Measurements from ENCODE around the gene ST7. TPM values are rescaled to one million over a fixed set of nuclear protein-coding genes. Genes with fewer than 3 reads are reported as not detected.

ST7 gene
- total and polyA plus RNA-seq, 7 experiments from 2014 or later, result 2.1 to 6.4 (median 4.1) TPM

- POLR2A ChIA-PET, result no interaction called here
- H3K4me1 ChIP-seq (ENCODE audit: control insufficient read depth in 2 of 2, insufficient read depth in 2 of 2, low read length in 2 of 2), result no peaks in the 10 kb centered on the region
- intact Hi-C loops (cut with micrococcal nuclease), result no loop called here
- DNase-seq (no peak), ATAC-seq (no peak)
- Mint-ChIP-seq H3K27ac (no peak overlapping the region), H3K27me3 (peaks cover 0 to 2% (median 0%) of the 10 kb centered on the region in 5 donors), H3K4me3 (no peak overlapping the region), H3K36me3 (peaks cover 0 to 16% (median 8%) of the 10 kb centered on the region in 5 donors), H3K9me3 (no peaks in the 10 kb centered on the region), H3K4me1 (no peaks in the 10 kb centered on the region)
- CTCF ChIA-PET, result no interaction called here
- H3K27ac ChIP-seq (ENCODE audit: low read depth, low read length), result no peak overlapping the region
- H3K9me3 ChIP-seq (ENCODE audit: control insufficient read depth in 2 of 3, low read length in 3 of 3), result no peaks in the 10 kb centered on the region
- H3K4me3 ChIP-seq (ENCODE audit: low read length), result no peak overlapping the region
- H3K27me3 ChIP-seq (ENCODE audit: control insufficient read depth in 2 of 2, insufficient read depth in 2 of 2, low read length in 2 of 2), result no peaks in the 10 kb centered on the region
- H3K36me3 ChIP-seq (ENCODE audit: control insufficient read depth in 2 of 3, insufficient read depth in 3 of 3, low read length in 3 of 3), result no peaks in the 10 kb centered on the region
Measured at GRCh38 chr7:117218700-117219099, 265.4 kb downstream of the ST7 start.

- no peak overlapping the region for H3K4me3 ChIP-seq (ENCODE audit: low read length)
- no peaks in the 10 kb centered on the region for H3K9me3 ChIP-seq (ENCODE audit: control insufficient read depth in 2 of 3, low read length in 3 of 3)
- intact Hi-C loops (cut with micrococcal nuclease), result no loop called here
- CTCF ChIA-PET, result no interaction called here
- POLR2A ChIA-PET, result no interaction called here
- Mint-ChIP-seq H3K4me1 (no peaks in the 10 kb centered on the region), H3K4me3 (no peak overlapping the region), H3K9me3 (no peaks in the 10 kb centered on the region), H3K27me3 (peaks cover 0 to 2% (median 0%) of the 10 kb centered on the region in 5 donors), H3K36me3 (peaks cover 0 to 19% (median 9%) of the 10 kb centered on the region in 5 donors), H3K27ac (no peak overlapping the region)
- no peaks in the 10 kb centered on the region for H3K27me3 ChIP-seq (ENCODE audit: control insufficient read depth in 2 of 2, insufficient read depth in 2 of 2, low read length in 2 of 2)
- ATAC-seq, result peak; percentile 26
- no peak overlapping the region for H3K27ac ChIP-seq (ENCODE audit: low read depth, low read length)
- H3K36me3 ChIP-seq (ENCODE audit: control insufficient read depth in 2 of 3, insufficient read depth in 3 of 3, low read length in 3 of 3), result no peaks in the 10 kb centered on the region
- DNase-seq, result no peak
- H3K4me1 ChIP-seq (ENCODE audit: control insufficient read depth in 2 of 2, insufficient read depth in 2 of 2, low read length in 2 of 2), result no peaks in the 10 kb centered on the region
Measured at GRCh38 chr7:117219485-117219884, 266.2 kb downstream of the ST7 start.

GRCh38 chr7:117220836-117221235, 267.5 kb downstream of the ST7 start:
- no peaks in the 10 kb centered on the region for H3K27me3 ChIP-seq (ENCODE audit: control insufficient read depth in 2 of 2, insufficient read depth in 2 of 2, low read length in 2 of 2)
- H3K9me3 Mint-ChIP-seq, result no peaks in the 10 kb centered on the region
- POLR2A ChIA-PET, result no interaction called here
- no peaks in the 10 kb centered on the region for H3K36me3 ChIP-seq (ENCODE audit: control insufficient read depth in 2 of 3, insufficient read depth in 3 of 3, low read length in 3 of 3)
- CTCF ChIA-PET, result no interaction called here
- no peaks in the 10 kb centered on the region for H3K9me3 ChIP-seq (ENCODE audit: control insufficient read depth in 2 of 3, low read length in 3 of 3)
- H3K36me3 Mint-ChIP-seq, result peaks cover 0 to 19% (median 9%) of the 10 kb centered on the region in 5 donors
- no peak overlapping the region for H3K4me3 ChIP-seq (ENCODE audit: low read length)
- H3K27me3 Mint-ChIP-seq, result peaks cover 0 to 2% (median 0%) of the 10 kb centered on the region in 5 donors
- H3K4me1 Mint-ChIP-seq, result no peaks in the 10 kb centered on the region
- H3K27ac Mint-ChIP-seq, result no peak overlapping the region
- DNase-seq (no peak), ATAC-seq (no peak)
- no peak overlapping the region for H3K4me3 Mint-ChIP-seq
- no peaks in the 10 kb centered on the region for H3K4me1 ChIP-seq (ENCODE audit: control insufficient read depth in 2 of 2, insufficient read depth in 2 of 2, low read length in 2 of 2)
- intact Hi-C loops (cut with micrococcal nuclease), result no loop called here
- H3K27ac ChIP-seq (ENCODE audit: low read depth, low read length), result no peak overlapping the region

GRCh38 chr7:117225536-117225935, 272.2 kb downstream of the ST7 start:
- Histone ChIP-seq H3K36me3 (ENCODE audit: control insufficient read depth in 2 of 3, insufficient read depth in 3 of 3, low read length in 3 of 3) (no peaks in the 10 kb centered on the region), H3K27ac (ENCODE audit: low read depth, low read length) (no peak overlapping the region), H3K4me1 (ENCODE audit: control insufficient read depth in 2 of 2, insufficient read depth in 2 of 2, low read length in 2 of 2) (no peaks in the 10 kb centered on the region), H3K27me3 (ENCODE audit: control insufficient read depth in 2 of 2, insufficient read depth in 2 of 2, low read length in 2 of 2) (no peaks in the 10 kb centered on the region), H3K4me3 (ENCODE audit: low read length) (no peak overlapping the region), H3K9me3 (ENCODE audit: control insufficient read depth in 2 of 3, low read length in 3 of 3) (no peaks in the 10 kb centered on the region)
- ATAC-seq (no peak), DNase-seq (no peak)
- no peaks in the 10 kb centered on the region for H3K9me3 Mint-ChIP-seq
- CTCF ChIA-PET, result no interaction called here
- POLR2A ChIA-PET, result interaction anchor here (0.6 kb wide), 1 partner anchor 63 kb away, joined by 4 read pairs; no protein-coding TSS in a partner anchor
- H3K27me3 Mint-ChIP-seq, result no peaks in the 10 kb centered on the region
- peaks cover 0 to 19% (median 9%) of the 10 kb centered on the region in 5 donors for H3K36me3 Mint-ChIP-seq
- H3K27ac Mint-ChIP-seq, result no peak overlapping the region
- peaks cover 0 to 3% (median 0%) of the 10 kb centered on the region in 7 donors for H3K4me1 Mint-ChIP-seq
- intact Hi-C loops (cut with micrococcal nuclease), result no loop called here
- H3K4me3 Mint-ChIP-seq, result no peak overlapping the region

- DNase-seq (no peak), ATAC-seq (no peak)
- Histone ChIP-seq H3K27me3 (ENCODE audit: control insufficient read depth in 2 of 2, insufficient read depth in 2 of 2, low read length in 2 of 2) (no peaks in the 10 kb centered on the region), H3K9me3 (ENCODE audit: control insufficient read depth in 2 of 3, low read length in 3 of 3) (no peaks in the 10 kb centered on the region), H3K4me1 (ENCODE audit: control insufficient read depth in 2 of 2, insufficient read depth in 2 of 2, low read length in 2 of 2) (no peaks in the 10 kb centered on the region), H3K27ac (ENCODE audit: low read depth, low read length) (no peak overlapping the region), H3K4me3 (ENCODE audit: low read length) (no peak overlapping the region), H3K36me3 (ENCODE audit: control insufficient read depth in 2 of 3, insufficient read depth in 3 of 3, low read length in 3 of 3) (no peaks in the 10 kb centered on the region)
- H3K4me1 Mint-ChIP-seq, result peaks cover 0 to 3% (median 0%) of the 10 kb centered on the region in 7 donors
- no peak overlapping the region for H3K27ac Mint-ChIP-seq
- ChIA-PET CTCF (no interaction called here), POLR2A (no interaction called here)
- H3K4me3 Mint-ChIP-seq, result no peak overlapping the region
- H3K27me3 Mint-ChIP-seq, result no peaks in the 10 kb centered on the region
- intact Hi-C loops (cut with micrococcal nuclease), result no loop called here
- H3K9me3 Mint-ChIP-seq, result peaks cover 0 to 3% (median under 1%) of the 10 kb centered on the region in 11 donors
- H3K36me3 Mint-ChIP-seq, result peaks cover 0 to 15% (median 9%) of the 10 kb centered on the region in 5 donors
Measured at GRCh38 chr7:117227091-117227490, 273.8 kb downstream of the ST7 start.

- Mint-ChIP-seq H3K36me3 (no peaks in the 10 kb centered on the region), H3K27me3 (no peaks in the 10 kb centered on the region), H3K27ac (no peak overlapping the region), H3K9me3 (peaks cover 0 to 7% (median 3%) of the 10 kb centered on the region in 11 donors), H3K4me3 (no peak overlapping the region), H3K4me1 (peaks cover 0 to 3% (median 0%) of the 10 kb centered on the region in 7 donors)
- ATAC-seq (no peak), DNase-seq (no peak)
- no peaks in the 10 kb centered on the region for H3K4me1 ChIP-seq (ENCODE audit: control insufficient read depth in 2 of 2, insufficient read depth in 2 of 2, low read length in 2 of 2)
- intact Hi-C loops (cut with micrococcal nuclease), result no loop called here
- ChIA-PET CTCF (no interaction called here), POLR2A (no interaction called here)
- no peak overlapping the region for H3K4me3 ChIP-seq (ENCODE audit: low read length)
- H3K27me3 ChIP-seq (ENCODE audit: control insufficient read depth in 2 of 2, insufficient read depth in 2 of 2, low read length in 2 of 2), result no peaks in the 10 kb centered on the region
- no peaks in the 10 kb centered on the region for H3K36me3 ChIP-seq (ENCODE audit: control insufficient read depth in 2 of 3, insufficient read depth in 3 of 3, low read length in 3 of 3)
- H3K9me3 ChIP-seq (ENCODE audit: control insufficient read depth in 2 of 3, low read length in 3 of 3), result no peaks in the 10 kb centered on the region
- H3K27ac ChIP-seq (ENCODE audit: low read depth, low read length), result no peak overlapping the region
Measured at GRCh38 chr7:117229350-117229749, 276.0 kb downstream of the ST7 start.

- no peaks in the 10 kb centered on the region for H3K27me3 ChIP-seq (ENCODE audit: control insufficient read depth in 2 of 2, insufficient read depth in 2 of 2, low read length in 2 of 2)
- H3K27me3 Mint-ChIP-seq, result no peaks in the 10 kb centered on the region
- H3K4me1 ChIP-seq (ENCODE audit: control insufficient read depth in 2 of 2, insufficient read depth in 2 of 2, low read length in 2 of 2), result no peaks in the 10 kb centered on the region
- H3K36me3 ChIP-seq (ENCODE audit: control insufficient read depth in 2 of 3, insufficient read depth in 3 of 3, low read length in 3 of 3), result no peaks in the 10 kb centered on the region
- H3K4me3 ChIP-seq (ENCODE audit: low read length), result no peak overlapping the region
- no peak overlapping the region for H3K27ac Mint-ChIP-seq
- peaks cover 0 to 3% (median 0%) of the 10 kb centered on the region in 7 donors for H3K4me1 Mint-ChIP-seq
- intact Hi-C loops (cut with micrococcal nuclease), result no loop called here
- ATAC-seq (no peak), DNase-seq (no peak)
- no peaks in the 10 kb centered on the region for H3K9me3 ChIP-seq (ENCODE audit: control insufficient read depth in 2 of 3, low read length in 3 of 3)
- H3K27ac ChIP-seq (ENCODE audit: low read depth, low read length), result no peak overlapping the region
- H3K36me3 Mint-ChIP-seq, result no peaks in the 10 kb centered on the region
- no peak overlapping the region for H3K4me3 Mint-ChIP-seq
- H3K9me3 Mint-ChIP-seq, result peaks cover 0 to 11% (median 4%) of the 10 kb centered on the region in 11 donors
- ChIA-PET POLR2A (no interaction called here), CTCF (no interaction called here)
Measured at GRCh38 chr7:117230276-117231046, 277.2 kb downstream of the ST7 start.

Data from naive thymus-derived CD4-positive, alpha-beta T cell (primary cell).